SK-N-SH treated with all-trans-retinoic acid at 6 μM for 48 hours (cell line): ENCODE measurements around the gene RNF138.
"Not testable (repeated sequence)": the region's sequence is repeated elsewhere in the genome, so short reads cannot be mapped to it uniquely, and the experiment has no call there.

Source experiments
- ATAC-seq: fragments of 200-7000 bp; cut with Tn5 transposase; 3 replicates; pipeline ENCODE4 v1.9.1; 2020; ENCODE audit warnings: mild to moderate bottlenecking, moderate library complexity
- ARNTL ChIP-seq: fragments of 450-650 bp; formaldehyde crosslinking; IDR thresholded peaks from 2 replicates; pipeline ENCODE4 v1.5.0; 2020; ENCODE audit warnings: low read depth, mild to moderate bottlenecking, moderate library complexity, borderline replicate concordance
- BACH2 ChIP-seq: fragments of 250-450 bp; sonication (Bioruptor Pico); IDR thresholded peaks from 2 replicates; pipeline ENCODE4 v1.9.0; 2021; ENCODE audit warnings: mild to moderate bottlenecking, borderline replicate concordance
- CSDC2 ChIP-seq: fragments of 250-450 bp; sonication (Bioruptor Pico); IDR thresholded peaks from 2 replicates; pipeline ENCODE4 v1.5.0; 2020; ENCODE audit warnings: mild to moderate bottlenecking, moderate library complexity
- ESRRG ChIP-seq: fragments of 250-450 bp; sonication (Bioruptor Pico); IDR thresholded peaks from 2 replicates; pipeline ENCODE4 v1.6.1; 2021; ENCODE audit warnings: mild to moderate bottlenecking
- GLIS3 ChIP-seq: fragments of 250-450 bp; sonication (Bioruptor Pico); IDR thresholded peaks from 2 replicates; pipeline ENCODE4 v1.5.0; 2020; ENCODE audit warnings: mild to moderate bottlenecking, moderate library complexity
- ISL1 ChIP-seq: fragments of 250-450 bp; sonication (Bioruptor Pico); IDR thresholded peaks from 2 replicates; pipeline ENCODE4 v2.1.2; 2022; ENCODE audit warnings: mild to moderate bottlenecking, moderate library complexity
- PPARA ChIP-seq: fragments of 250-450 bp; sonication (Bioruptor Pico); IDR thresholded peaks from 2 replicates; pipeline ENCODE4 v1.5.0; 2020; ENCODE audit warnings: mild to moderate bottlenecking, borderline replicate concordance
- RARB ChIP-seq: fragments of 250-450 bp; sonication (Bioruptor Pico); IDR thresholded peaks from 2 replicates; pipeline ENCODE4 v1.8.0; 2021; ENCODE audit warnings: mild to moderate bottlenecking, moderate library complexity
- SNAI2 ChIP-seq: fragments of 250-450 bp; sonication (Bioruptor Pico); IDR thresholded peaks from 2 replicates; pipeline ENCODE4 v1.5.0; 2020; ENCODE audit warnings: mild to moderate bottlenecking, moderate library complexity
- TCF4 ChIP-seq: fragments of 250-450 bp; sonication (Bioruptor Pico); IDR thresholded peaks from 2 replicates; pipeline ENCODE4 v1.8.0; 2021; ENCODE audit warnings: mild to moderate bottlenecking, moderate library complexity, borderline replicate concordance
- TOX ChIP-seq: fragments of 250-450 bp; sonication (Bioruptor Pico); IDR thresholded peaks from 2 replicates; pipeline ENCODE4 v1.8.0; 2021; ENCODE audit warnings: mild to moderate bottlenecking, moderate library complexity, borderline replicate concordance
- ZC3H10 ChIP-seq: fragments of 250-450 bp; sonication (Bioruptor Pico); IDR thresholded peaks from 2 replicates; pipeline ENCODE4 v1.5.1; 2021; ENCODE audit warnings: mild to moderate bottlenecking, moderate library complexity
- ZFP30 ChIP-seq: fragments of 450-650 bp; formaldehyde crosslinking; IDR thresholded peaks from 2 replicates; pipeline ENCODE4 v1.5.0; 2022; ENCODE audit warnings: mild to moderate bottlenecking, moderate library complexity
- ZNF70 ChIP-seq: fragments of 450-650 bp; formaldehyde crosslinking; IDR thresholded peaks from 2 replicates; pipeline ENCODE4 v1.5.0; 2020; ENCODE audit warnings: mild to moderate bottlenecking, moderate library complexity
- TF ChIP-seq, protein P1 (sequence below): fragments of 250-450 bp; sonication (Bioruptor Pico); IDR thresholded peaks from 2 replicates; pipeline ENCODE4 v1.8.0; 2020; ENCODE audit warnings: mild to moderate bottlenecking, moderate library complexity, borderline replicate concordance
- TF ChIP-seq, protein P2 (sequence below): fragments of 250-450 bp; sonication (Bioruptor Pico); IDR thresholded peaks from 2 replicates; pipeline ENCODE4 v1.5.0; 2020; ENCODE audit warnings: mild to moderate bottlenecking, moderate library complexity
- TF ChIP-seq, protein P3 (sequence below): fragments of 250-450 bp; sonication (Bioruptor Pico); IDR thresholded peaks from 2 replicates; pipeline ENCODE4 v1.8.0; 2021; ENCODE audit warnings: low read depth, mild to moderate bottlenecking, moderate library complexity, borderline replicate concordance
- TF ChIP-seq, protein P4 (sequence below): fragments of 250-450 bp; sonication (Bioruptor Pico); IDR thresholded peaks from 2 replicates; pipeline ENCODE4 v1.5.1; 2021; ENCODE audit warnings: mild to moderate bottlenecking, moderate library complexity
- TF ChIP-seq, protein P5 (sequence below): fragments of 250-450 bp; sonication (Bioruptor Pico); IDR thresholded peaks from 2 replicates; pipeline ENCODE4 v1.5.1; 2020; ENCODE audit warnings: low read depth, mild to moderate bottlenecking, moderate library complexity

Gene RNF138

DNA sequence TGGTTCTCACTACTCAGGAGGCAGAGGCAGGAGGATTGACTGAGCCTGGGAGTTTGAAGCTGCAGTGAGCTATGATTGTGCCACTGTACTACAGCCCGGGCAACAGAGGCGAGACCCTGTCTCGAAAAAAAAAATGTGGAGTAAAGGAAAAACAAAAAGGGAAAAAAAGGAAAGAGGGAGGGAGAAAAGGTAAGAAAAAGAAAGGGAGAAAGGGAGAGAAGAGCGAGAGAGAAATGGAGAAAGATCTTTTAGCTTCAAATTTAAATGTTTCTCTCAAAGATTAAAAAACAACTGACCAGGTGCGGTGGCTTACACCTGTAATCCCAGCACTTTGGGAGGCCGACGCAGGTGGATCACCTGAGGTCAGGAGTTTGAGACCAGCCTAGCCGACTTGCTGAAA lies 7.9 kb upstream of the RNF138 start (continued):
- TF ChIP-seq, protein P1, sequence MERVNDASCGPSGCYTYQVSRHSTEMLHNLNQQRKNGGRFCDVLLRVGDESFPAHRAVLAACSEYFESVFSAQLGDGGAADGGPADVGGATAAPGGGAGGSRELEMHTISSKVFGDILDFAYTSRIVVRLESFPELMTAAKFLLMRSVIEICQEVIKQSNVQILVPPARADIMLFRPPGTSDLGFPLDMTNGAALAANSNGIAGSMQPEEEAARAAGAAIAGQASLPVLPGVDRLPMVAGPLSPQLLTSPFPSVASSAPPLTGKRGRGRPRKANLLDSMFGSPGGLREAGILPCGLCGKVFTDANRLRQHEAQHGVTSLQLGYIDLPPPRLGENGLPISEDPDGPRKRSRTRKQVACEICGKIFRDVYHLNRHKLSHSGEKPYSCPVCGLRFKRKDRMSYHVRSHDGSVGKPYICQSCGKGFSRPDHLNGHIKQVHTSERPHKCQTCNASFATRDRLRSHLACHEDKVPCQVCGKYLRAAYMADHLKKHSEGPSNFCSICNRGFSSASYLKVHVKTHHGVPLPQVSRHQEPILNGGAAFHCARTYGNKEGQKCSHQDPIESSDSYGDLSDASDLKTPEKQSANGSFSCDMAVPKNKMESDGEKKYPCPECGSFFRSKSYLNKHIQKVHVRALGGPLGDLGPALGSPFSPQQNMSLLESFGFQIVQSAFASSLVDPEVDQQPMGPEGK (CRISPR knock-in tag) = no peak
- TF ChIP-seq ARNTL (no peak), ESRRG (CRISPR knock-in tag) (no peak)
- TF ChIP-seq, all 23 proteins: peak for 0

DNA sequence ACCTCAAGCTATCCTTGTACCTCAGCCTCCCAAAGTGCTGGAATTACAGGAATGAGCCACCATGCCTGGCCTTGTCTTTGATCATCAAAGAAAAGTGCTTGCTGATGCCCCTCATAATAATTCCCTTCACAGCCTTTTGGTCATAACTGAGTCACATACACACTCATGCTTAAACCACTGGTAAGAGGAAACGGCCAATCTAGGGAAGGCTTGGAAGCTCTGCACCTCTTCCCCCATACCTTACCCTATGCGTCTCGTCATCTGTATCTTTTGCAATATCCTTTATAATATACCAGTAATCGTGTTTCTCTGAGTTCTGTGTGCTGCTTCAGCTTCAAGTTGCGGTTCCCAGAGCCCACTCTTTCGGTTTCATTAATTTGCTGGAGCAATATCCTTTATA lies 4.8 kb upstream of the RNF138 start:
- TF ChIP-seq, protein P2, sequence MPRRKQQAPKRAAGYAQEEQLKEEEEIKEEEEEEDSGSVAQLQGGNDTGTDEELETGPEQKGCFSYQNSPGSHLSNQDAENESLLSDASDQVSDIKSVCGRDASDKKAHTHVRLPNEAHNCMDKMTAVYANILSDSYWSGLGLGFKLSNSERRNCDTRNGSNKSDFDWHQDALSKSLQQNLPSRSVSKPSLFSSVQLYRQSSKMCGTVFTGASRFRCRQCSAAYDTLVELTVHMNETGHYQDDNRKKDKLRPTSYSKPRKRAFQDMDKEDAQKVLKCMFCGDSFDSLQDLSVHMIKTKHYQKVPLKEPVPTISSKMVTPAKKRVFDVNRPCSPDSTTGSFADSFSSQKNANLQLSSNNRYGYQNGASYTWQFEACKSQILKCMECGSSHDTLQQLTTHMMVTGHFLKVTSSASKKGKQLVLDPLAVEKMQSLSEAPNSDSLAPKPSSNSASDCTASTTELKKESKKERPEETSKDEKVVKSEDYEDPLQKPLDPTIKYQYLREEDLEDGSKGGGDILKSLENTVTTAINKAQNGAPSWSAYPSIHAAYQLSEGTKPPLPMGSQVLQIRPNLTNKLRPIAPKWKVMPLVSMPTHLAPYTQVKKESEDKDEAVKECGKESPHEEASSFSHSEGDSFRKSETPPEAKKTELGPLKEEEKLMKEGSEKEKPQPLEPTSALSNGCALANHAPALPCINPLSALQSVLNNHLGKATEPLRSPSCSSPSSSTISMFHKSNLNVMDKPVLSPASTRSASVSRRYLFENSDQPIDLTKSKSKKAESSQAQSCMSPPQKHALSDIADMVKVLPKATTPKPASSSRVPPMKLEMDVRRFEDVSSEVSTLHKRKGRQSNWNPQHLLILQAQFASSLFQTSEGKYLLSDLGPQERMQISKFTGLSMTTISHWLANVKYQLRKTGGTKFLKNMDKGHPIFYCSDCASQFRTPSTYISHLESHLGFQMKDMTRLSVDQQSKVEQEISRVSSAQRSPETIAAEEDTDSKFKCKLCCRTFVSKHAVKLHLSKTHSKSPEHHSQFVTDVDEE = no peak
- TF ChIP-seq SNAI2 (CRISPR knock-in tag) (no peak), ZNF70 (no peak), CSDC2 (no peak), ZFP30 (no peak), ZC3H10 (no peak), ARNTL (no peak), TOX (no peak), BACH2 (CRISPR knock-in tag) (no peak), ESRRG (CRISPR knock-in tag) (no peak), GLIS3 (CRISPR knock-in tag) (no peak), RARB (no peak), ISL1 (no peak)
- TF ChIP-seq, protein P3, sequence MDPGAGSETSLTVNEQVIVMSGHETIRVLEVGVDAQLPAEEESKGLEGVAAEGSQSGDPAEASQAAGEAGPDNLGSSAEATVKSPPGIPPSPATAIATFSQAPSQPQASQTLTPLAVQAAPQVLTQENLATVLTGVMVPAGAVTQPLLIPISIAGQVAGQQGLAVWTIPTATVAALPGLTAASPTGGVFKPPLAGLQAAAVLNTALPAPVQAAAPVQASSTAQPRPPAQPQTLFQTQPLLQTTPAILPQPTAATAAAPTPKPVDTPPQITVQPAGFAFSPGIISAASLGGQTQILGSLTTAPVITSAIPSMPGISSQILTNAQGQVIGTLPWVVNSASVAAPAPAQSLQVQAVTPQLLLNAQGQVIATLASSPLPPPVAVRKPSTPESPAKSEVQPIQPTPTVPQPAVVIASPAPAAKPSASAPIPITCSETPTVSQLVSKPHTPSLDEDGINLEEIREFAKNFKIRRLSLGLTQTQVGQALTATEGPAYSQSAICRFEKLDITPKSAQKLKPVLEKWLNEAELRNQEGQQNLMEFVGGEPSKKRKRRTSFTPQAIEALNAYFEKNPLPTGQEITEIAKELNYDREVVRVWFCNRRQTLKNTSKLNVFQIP (CRISPR knock-in tag) = no peak
- TF ChIP-seq, protein P4, sequence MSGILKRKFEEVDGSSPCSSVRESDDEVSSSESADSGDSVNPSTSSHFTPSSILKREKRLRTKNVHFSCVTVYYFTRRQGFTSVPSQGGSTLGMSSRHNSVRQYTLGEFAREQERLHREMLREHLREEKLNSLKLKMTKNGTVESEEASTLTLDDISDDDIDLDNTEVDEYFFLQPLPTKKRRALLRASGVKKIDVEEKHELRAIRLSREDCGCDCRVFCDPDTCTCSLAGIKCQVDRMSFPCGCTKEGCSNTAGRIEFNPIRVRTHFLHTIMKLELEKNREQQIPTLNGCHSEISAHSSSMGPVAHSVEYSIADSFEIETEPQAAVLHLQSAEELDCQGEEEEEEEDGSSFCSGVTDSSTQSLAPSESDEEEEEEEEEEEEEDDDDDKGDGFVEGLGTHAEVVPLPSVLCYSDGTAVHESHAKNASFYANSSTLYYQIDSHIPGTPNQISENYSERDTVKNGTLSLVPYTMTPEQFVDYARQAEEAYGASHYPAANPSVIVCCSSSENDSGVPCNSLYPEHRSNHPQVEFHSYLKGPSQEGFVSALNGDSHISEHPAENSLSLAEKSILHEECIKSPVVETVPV (CRISPR knock-in tag) = no peak
- TF ChIP-seq, protein P5, sequence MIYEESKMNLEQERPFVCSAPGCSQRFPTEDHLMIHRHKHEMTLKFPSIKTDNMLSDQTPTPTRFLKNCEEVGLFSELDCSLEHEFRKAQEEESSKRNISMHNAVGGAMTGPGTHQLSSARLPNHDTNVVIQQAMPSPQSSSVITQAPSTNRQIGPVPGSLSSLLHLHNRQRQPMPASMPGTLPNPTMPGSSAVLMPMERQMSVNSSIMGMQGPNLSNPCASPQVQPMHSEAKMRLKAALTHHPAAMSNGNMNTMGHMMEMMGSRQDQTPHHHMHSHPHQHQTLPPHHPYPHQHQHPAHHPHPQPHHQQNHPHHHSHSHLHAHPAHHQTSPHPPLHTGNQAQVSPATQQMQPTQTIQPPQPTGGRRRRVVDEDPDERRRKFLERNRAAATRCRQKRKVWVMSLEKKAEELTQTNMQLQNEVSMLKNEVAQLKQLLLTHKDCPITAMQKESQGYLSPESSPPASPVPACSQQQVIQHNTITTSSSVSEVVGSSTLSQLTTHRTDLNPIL = no peak
- TF ChIP-seq, all 23 proteins: peak for 0
- ATAC-seq = no peak

DNA sequence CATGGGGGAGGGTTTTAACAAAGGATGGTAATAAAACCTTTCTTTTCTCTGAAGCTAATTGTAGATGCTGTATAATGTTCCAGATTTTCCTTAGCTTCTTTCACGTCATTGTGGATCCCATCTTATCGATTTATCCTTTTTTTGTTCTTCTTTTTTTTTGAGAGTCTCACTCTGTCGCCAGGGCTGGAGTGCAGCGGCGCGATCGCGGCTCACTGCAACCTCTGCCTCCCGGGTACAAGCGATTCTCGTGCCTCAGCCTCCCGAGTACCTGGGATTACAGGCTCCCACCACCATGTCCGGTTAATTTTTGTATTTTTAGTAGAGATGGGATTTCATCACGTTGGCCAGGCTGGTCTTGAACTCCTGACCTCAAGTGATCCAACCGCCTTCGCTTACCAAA lies 843 bp upstream of the RNF138 start:
- not testable (repeated sequence) for ATAC-seq

DNA sequence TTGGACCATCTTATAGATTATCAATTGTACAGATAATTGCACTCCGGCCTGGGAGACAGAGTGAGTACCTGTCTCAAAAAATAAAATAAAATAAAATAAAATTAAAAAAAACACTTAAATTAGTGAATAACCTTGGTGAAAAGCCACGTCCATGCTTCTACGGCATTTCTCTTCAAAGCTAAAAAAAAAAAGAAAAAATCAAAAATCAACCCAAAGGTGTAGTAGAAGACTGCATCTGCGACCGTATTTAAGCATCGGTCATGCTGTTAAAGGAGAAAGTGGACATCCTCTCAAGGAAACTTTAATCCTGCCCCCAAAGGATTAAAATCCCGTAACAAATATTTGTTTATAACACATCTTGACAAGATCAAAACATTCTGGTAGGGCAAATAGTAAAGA lies 350 bp upstream of the RNF138 start:
- TF ChIP-seq CSDC2 (no peak), ARNTL (no peak), PPARA (CRISPR knock-in tag) (no peak), TCF4 (CRISPR knock-in tag) (no peak)
- TF ChIP-seq, protein P5 = no peak
- ATAC-seq = no peak
